ENCODE data around the gene SHROOM3.

DNA sequence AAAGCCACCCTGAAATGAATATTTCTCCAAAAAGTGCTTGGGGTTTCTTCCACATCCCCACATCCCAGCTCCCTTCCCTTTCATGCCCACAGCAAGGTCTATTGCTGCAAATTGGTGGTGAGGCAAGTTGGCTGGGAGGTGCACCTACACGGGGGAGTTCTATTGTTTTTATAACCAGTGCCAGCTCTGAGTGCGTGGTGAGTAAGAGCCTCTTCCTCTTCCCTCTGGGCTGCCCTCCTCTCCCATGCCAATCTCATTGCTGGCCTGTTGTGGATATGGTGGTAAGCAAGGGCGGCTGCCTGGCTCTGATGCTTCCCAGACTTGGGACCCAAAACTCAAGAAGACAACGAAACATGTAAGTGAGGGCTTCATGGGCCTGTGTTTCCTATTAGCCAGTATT is 204.3 kb downstream of the SHROOM3 start:
- TF ChIP-seq, protein P1, sequence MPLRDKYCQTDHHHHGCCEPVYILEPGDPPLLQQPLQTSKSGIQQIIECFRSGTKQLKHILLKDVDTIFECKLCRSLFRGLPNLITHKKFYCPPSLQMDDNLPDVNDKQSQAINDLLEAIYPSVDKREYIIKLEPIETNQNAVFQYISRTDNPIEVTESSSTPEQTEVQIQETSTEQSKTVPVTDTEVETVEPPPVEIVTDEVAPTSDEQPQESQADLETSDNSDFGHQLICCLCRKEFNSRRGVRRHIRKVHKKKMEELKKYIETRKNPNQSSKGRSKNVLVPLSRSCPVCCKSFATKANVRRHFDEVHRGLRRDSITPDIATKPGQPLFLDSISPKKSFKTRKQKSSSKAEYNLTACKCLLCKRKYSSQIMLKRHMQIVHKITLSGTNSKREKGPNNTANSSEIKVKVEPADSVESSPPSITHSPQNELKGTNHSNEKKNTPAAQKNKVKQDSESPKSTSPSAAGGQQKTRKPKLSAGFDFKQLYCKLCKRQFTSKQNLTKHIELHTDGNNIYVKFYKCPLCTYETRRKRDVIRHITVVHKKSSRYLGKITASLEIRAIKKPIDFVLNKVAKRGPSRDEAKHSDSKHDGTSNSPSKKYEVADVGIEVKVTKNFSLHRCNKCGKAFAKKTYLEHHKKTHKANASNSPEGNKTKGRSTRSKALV (CRISPR knock-in tag; IDR thresholded peaks at IDR 0.05), result no peak
- TF ChIP-seq FOXP4 (CRISPR knock-in tag; IDR thresholded peaks at IDR 0.05) (no peak), POLR2AphosphoS5 (IDR thresholded peaks at IDR 0.05; ENCODE audit: low read depth, low read length) (no peak), ZSCAN31 (CRISPR knock-in tag; IDR thresholded peaks at IDR 0.05; ENCODE audit: low read depth) (no peak), ZKSCAN8 (CRISPR knock-in tag; IDR thresholded peaks at IDR 0.05; ENCODE audit: borderline replicate concordance) (no peak), RAD21 (CRISPR knock-in tag; IDR thresholded peaks at IDR 0.05) (no peak)
- TF ChIP-seq, protein P2, sequence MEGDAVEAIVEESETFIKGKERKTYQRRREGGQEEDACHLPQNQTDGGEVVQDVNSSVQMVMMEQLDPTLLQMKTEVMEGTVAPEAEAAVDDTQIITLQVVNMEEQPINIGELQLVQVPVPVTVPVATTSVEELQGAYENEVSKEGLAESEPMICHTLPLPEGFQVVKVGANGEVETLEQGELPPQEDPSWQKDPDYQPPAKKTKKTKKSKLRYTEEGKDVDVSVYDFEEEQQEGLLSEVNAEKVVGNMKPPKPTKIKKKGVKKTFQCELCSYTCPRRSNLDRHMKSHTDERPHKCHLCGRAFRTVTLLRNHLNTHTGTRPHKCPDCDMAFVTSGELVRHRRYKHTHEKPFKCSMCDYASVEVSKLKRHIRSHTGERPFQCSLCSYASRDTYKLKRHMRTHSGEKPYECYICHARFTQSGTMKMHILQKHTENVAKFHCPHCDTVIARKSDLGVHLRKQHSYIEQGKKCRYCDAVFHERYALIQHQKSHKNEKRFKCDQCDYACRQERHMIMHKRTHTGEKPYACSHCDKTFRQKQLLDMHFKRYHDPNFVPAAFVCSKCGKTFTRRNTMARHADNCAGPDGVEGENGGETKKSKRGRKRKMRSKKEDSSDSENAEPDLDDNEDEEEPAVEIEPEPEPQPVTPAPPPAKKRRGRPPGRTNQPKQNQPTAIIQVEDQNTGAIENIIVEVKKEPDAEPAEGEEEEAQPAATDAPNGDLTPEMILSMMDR (CRISPR knock-in tag; IDR thresholded peaks at IDR 0.05), result no peak
- TF ChIP-seq, protein P3, sequence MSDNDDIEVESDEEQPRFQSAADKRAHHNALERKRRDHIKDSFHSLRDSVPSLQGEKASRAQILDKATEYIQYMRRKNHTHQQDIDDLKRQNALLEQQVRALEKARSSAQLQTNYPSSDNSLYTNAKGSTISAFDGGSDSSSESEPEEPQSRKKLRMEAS (IDR thresholded peaks at IDR 0.05), result no peak

Measured in HepG2 (cell line).